Neural cell (in vitro differentiated cells): ENCODE data around the gene PPARG. TPM values are rescaled to one million over a fixed set of nuclear protein-coding genes. Genes with fewer than 3 reads are reported as not detected.

Experiments used
- H2AFZ ChIP-seq: fragments of 200-600, 300-800 bp; sonication (generic), shearing (Covaris generic); 2 replicates; pipeline ENCODE4 v1.6.0; 2014; ENCODE audit warnings: low read depth, mild to moderate bottlenecking, antibody characterized with exemption, low read length, moderate library complexity
- H3F3A ChIP-seq: fragments of 200-600 bp; shearing (Covaris generic); 2 replicates; pipeline ENCODE4 v1.6.1; 2016; ENCODE audit warnings: mild to moderate bottlenecking, moderate library complexity, mixed read lengths, antibody characterized with exemption, low read length; ENCODE audit not compliant: insufficient read depth, poor library complexity, severe bottlenecking
- H3K27ac ChIP-seq: fragments of 200-600, 300-800 bp; sonication (generic), shearing (Covaris generic); 2 replicates; pipeline ENCODE4 v1.5.1; 2014; ENCODE audit warnings: mild to moderate bottlenecking, low read length, moderate library complexity
- H3K27me3 ChIP-seq: fragments of 300-800, 200-600 bp; sonication (generic), shearing (Covaris generic); 2 replicates; pipeline ENCODE4 v1.6.0; 2014; ENCODE audit warnings: mild to moderate bottlenecking, low read depth, low read length, moderate library complexity; ENCODE audit not compliant: insufficient read depth
- H3K36me3 ChIP-seq: fragments of 300-800, 200-600 bp; sonication (generic), shearing (Covaris generic); 2 replicates; pipeline ENCODE4 v1.5.1; 2014; ENCODE audit warnings: mild to moderate bottlenecking, antibody characterized with exemption, low read length, moderate library complexity; ENCODE audit not compliant: insufficient read depth
- H3K4me2 ChIP-seq: fragments of 300-800, 200-600 bp; sonication (generic), shearing (Covaris generic); 2 replicates; pipeline ENCODE4 v1.6.0; 2014; ENCODE audit warnings: mild to moderate bottlenecking, low read length
- H3K4me3 ChIP-seq: fragments of 300-800, 200-600 bp; sonication (generic), shearing (Covaris generic); 2 replicates; pipeline ENCODE4 v1.5.1; 2014; ENCODE audit warnings: mild to moderate bottlenecking, low read length, moderate library complexity
- H3K79me2 ChIP-seq: fragments of 200-600 bp; shearing (Covaris generic); replicated peaks from 2 replicates; pipeline ENCODE4 v1.6.0; 2014; ENCODE audit warnings: mild to moderate bottlenecking, low read length, moderate library complexity; ENCODE audit not compliant: insufficient read depth
- H3K9ac ChIP-seq: fragments of 300-800, 200-600 bp; sonication (generic), shearing (Covaris generic); 2 replicates; pipeline ENCODE4 v1.6.1; 2016; ENCODE audit warnings: mild to moderate bottlenecking, low read length, mixed read lengths
- H3K9me2 ChIP-seq: fragments of 200-600 bp; shearing (Covaris generic); 2 replicates; pipeline ENCODE4 v1.6.1; 2016; ENCODE audit warnings: mild to moderate bottlenecking, low read length, mixed read lengths; ENCODE audit not compliant: insufficient read depth
- H3K9me3 ChIP-seq: fragments of 200-600, 300-800 bp; sonication (generic), shearing (Covaris generic); 2 replicates; pipeline ENCODE4 v1.6.1; 2016; ENCODE audit warnings: mild to moderate bottlenecking, mixed run types, low read length, moderate library complexity, mixed read lengths
- H4K20me1 ChIP-seq: fragments of 200-600 bp; shearing (Covaris generic); 2 replicates; pipeline ENCODE4 v1.6.1; 2016; ENCODE audit warnings: mild to moderate bottlenecking, mixed run types; ENCODE audit not compliant: insufficient read depth
- CTCF ChIP-seq: fragments of 450-650 bp; IDR thresholded peaks from 2 replicates; pipeline ENCODE4 v1.5.1; 2014; ENCODE audit warnings: antibody characterized with exemption, mild to moderate bottlenecking, moderate library complexity; ENCODE audit not compliant: poor library complexity, severe bottlenecking
- EP300 ChIP-seq: fragments of 450-650 bp; conservative IDR thresholded peaks from 2 replicates; pipeline ENCODE4 v1.6.1; 2014; ENCODE audit warnings: antibody characterized with exemption, mild to moderate bottlenecking, moderate library complexity; ENCODE audit not compliant: poor library complexity, severe bottlenecking
- EZH2 ChIP-seq: fragments of 200-600, 300-800 bp; shearing (Covaris generic), sonication (generic); IDR thresholded peaks from 2 replicates; pipeline ENCODE4 v1.6.1; 2014; ENCODE audit warnings: antibody characterized with exemption, low read length, borderline replicate concordance, mild to moderate bottlenecking; ENCODE audit not compliant: insufficient read depth, poor library complexity, severe bottlenecking
- MXI1 ChIP-seq: fragments of 450-650 bp; conservative IDR thresholded peaks from 2 replicates; pipeline ENCODE4 v1.6.1; 2014; ENCODE audit warnings: antibody characterized with exemption, mild to moderate bottlenecking; ENCODE audit not compliant: poor library complexity, severe bottlenecking
- POLR2AphosphoS5 ChIP-seq: IDR thresholded peaks from 2 replicates; pipeline ENCODE4 v1.6.1; 2012
- RAD21 ChIP-seq: fragments of 450-650 bp; conservative IDR thresholded peaks from 2 replicates; pipeline ENCODE4 v1.6.1; 2014; ENCODE audit warnings: antibody characterized with exemption, mild to moderate bottlenecking, moderate library complexity
- SMC3 ChIP-seq: fragments of 450-650 bp; conservative IDR thresholded peaks from 2 replicates; pipeline ENCODE4 v1.6.1; 2014; ENCODE audit warnings: antibody characterized with exemption, mild to moderate bottlenecking, moderate library complexity; ENCODE audit not compliant: poor library complexity
- TAF1 ChIP-seq: IDR thresholded peaks from 2 replicates; pipeline ENCODE4 v1.6.1; 2012; ENCODE audit warnings: low read depth
- polyA plus RNA-seq: library from polyadenylated mRNA; depleted of rRNA; stranded (reverse); fragments of >200 nt; gene quantifications from 2 replicates; pipeline ENCODE4 v1.2.3, GENCODE V29; 2014
- TF ChIP-seq, protein P1 (sequence below): IDR thresholded peaks from 2 replicates; pipeline ENCODE4 v1.6.1; 2012; ENCODE audit warnings: borderline replicate concordance

PPARG gene
- polyA plus RNA-seq, 1 donor from 2014 or later = 0.35 TPM

GRCh38 chr3:12252889-12253288 is 36.0 kb upstream of the PPARG start:
- Histone ChIP-seq H3K9me2 (no peaks in the 10 kb centered on the region), H3K27me3 (no peaks in the 10 kb centered on the region), H3K4me2 (no peak overlapping the region), H3K36me3 (no peaks in the 10 kb centered on the region), H2AFZ (no peak overlapping the region), H3K9ac (no peak overlapping the region), H3F3A (no peaks in the 10 kb centered on the region), H4K20me1 (no peaks in the 10 kb centered on the region), H3K27ac (no peak overlapping the region), H3K4me3 (no peak overlapping the region), H3K79me2 (no peaks in the 10 kb centered on the region), H3K9me3 (no peaks in the 10 kb centered on the region)
- no peak for TF ChIP-seq TAF1
- TF ChIP-seq, protein P1, sequence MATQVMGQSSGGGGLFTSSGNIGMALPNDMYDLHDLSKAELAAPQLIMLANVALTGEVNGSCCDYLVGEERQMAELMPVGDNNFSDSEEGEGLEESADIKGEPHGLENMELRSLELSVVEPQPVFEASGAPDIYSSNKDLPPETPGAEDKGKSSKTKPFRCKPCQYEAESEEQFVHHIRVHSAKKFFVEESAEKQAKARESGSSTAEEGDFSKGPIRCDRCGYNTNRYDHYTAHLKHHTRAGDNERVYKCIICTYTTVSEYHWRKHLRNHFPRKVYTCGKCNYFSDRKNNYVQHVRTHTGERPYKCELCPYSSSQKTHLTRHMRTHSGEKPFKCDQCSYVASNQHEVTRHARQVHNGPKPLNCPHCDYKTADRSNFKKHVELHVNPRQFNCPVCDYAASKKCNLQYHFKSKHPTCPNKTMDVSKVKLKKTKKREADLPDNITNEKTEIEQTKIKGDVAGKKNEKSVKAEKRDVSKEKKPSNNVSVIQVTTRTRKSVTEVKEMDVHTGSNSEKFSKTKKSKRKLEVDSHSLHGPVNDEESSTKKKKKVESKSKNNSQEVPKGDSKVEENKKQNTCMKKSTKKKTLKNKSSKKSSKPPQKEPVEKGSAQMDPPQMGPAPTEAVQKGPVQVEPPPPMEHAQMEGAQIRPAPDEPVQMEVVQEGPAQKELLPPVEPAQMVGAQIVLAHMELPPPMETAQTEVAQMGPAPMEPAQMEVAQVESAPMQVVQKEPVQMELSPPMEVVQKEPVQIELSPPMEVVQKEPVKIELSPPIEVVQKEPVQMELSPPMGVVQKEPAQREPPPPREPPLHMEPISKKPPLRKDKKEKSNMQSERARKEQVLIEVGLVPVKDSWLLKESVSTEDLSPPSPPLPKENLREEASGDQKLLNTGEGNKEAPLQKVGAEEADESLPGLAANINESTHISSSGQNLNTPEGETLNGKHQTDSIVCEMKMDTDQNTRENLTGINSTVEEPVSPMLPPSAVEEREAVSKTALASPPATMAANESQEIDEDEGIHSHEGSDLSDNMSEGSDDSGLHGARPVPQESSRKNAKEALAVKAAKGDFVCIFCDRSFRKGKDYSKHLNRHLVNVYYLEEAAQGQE = no peak
- no peak for TF ChIP-seq POLR2AphosphoS5
- TF ChIP-seq MXI1 = no peak
- TF ChIP-seq EP300 = no peak
- no peak for TF ChIP-seq CTCF
- no peak for TF ChIP-seq SMC3
- no peak for TF ChIP-seq RAD21
- TF ChIP-seq EZH2 = no peak

GRCh38 chr3:12253516-12254343 is 35.1 kb upstream of the PPARG start:
- H3K9me2 ChIP-seq = no peaks in the 10 kb centered on the region
- no peaks in the 10 kb centered on the region for H3K27me3 ChIP-seq
- no peaks in the 10 kb centered on the region for H4K20me1 ChIP-seq
- no peaks in the 10 kb centered on the region for H3F3A ChIP-seq
- no peak overlapping the region for H3K4me3 ChIP-seq
- no peaks in the 10 kb centered on the region for H3K79me2 ChIP-seq
- H3K9ac ChIP-seq = no peak overlapping the region
- H2AFZ ChIP-seq = no peak overlapping the region
- TF ChIP-seq RAD21 (no peak), MXI1 (no peak), POLR2AphosphoS5 (no peak), EZH2 (no peak), TAF1 (no peak)
- TF ChIP-seq, protein P1 = no peak
- H3K9me3 ChIP-seq = no peaks in the 10 kb centered on the region
- H3K4me2 ChIP-seq = no peak overlapping the region
- no peak overlapping the region for H3K27ac ChIP-seq
- H3K36me3 ChIP-seq = no peaks in the 10 kb centered on the region
